Measurements from ENCODE around the gene SH3TC1.

DNA sequence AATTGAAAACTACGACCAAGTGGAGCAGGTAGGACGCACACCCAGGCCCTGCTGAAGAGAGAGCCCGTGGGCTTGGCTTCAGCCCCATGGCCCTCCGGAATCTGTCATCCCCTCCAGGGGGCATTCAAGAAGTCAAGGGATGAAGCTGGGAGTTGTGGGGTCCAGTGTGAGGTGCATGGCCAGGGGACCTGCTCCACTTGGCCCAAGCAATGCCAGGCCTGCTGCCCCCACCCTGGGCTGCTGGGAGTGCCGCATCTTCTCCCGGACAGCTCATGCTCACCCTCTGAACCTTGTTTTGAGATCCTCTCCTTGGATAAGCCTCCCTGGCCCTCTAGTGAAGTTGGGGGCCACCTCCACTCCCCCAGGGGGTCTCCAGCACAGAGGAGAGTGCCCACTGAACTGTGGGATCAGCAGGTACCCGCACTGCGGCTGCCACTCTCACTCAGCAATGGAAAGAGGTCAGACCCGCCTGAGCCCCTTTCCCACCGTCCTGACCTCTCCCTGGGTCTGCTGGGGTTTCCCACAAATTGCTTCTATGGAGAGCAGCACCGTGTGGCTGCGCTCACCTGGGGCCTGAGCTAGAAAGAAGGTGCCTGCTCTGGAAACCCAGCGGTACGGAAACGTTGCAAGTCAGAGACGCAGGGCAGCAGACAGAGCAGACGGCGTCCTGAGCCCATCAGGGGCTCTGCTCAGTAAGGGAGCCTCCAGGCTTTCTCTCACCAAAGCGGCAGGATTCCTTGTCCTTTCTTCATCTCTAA, 35.5 kb upstream of the SH3TC1 start:
- TF ChIP-seq, protein P1, sequence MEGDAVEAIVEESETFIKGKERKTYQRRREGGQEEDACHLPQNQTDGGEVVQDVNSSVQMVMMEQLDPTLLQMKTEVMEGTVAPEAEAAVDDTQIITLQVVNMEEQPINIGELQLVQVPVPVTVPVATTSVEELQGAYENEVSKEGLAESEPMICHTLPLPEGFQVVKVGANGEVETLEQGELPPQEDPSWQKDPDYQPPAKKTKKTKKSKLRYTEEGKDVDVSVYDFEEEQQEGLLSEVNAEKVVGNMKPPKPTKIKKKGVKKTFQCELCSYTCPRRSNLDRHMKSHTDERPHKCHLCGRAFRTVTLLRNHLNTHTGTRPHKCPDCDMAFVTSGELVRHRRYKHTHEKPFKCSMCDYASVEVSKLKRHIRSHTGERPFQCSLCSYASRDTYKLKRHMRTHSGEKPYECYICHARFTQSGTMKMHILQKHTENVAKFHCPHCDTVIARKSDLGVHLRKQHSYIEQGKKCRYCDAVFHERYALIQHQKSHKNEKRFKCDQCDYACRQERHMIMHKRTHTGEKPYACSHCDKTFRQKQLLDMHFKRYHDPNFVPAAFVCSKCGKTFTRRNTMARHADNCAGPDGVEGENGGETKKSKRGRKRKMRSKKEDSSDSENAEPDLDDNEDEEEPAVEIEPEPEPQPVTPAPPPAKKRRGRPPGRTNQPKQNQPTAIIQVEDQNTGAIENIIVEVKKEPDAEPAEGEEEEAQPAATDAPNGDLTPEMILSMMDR (IDR thresholded peaks at IDR 0.05; ENCODE audit: low read length): no peak
- no peak for TF ChIP-seq EZH2 (IDR thresholded peaks at IDR 0.05; ENCODE audit: borderline replicate concordance, low read length)
